Subcutaneous adipose tissue (tissue), 4 donors: Measurements from ENCODE around the gene ANKFN1. TPM values are rescaled to one million over a fixed set of nuclear protein-coding genes. Genes with fewer than 3 reads are reported as not detected.

Experiments
- total RNA-seq, 4 donors: library from RNA; depleted of rRNA; stranded (reverse); fragments of >200 nt; gene quantifications; one replicate each; pipeline ENCODE4 v1.1.0, GENCODE V29; 2016
- TF ChIP-seq, protein P1 (sequence below): fragments of 450-650 bp; IDR thresholded peaks from one replicate; pipeline ENCODE4 v1.5.1; 2016; ENCODE audit warnings: low read depth, mild to moderate bottlenecking, control low read depth, antibody characterized with exemption, moderate library complexity

The ANKFN1 gene
- total RNA-seq, 4 donors from 2014 or later: 2.9 to 15.5 (median 5.3) TPM; not detected in 1

- TF ChIP-seq, protein P1, sequence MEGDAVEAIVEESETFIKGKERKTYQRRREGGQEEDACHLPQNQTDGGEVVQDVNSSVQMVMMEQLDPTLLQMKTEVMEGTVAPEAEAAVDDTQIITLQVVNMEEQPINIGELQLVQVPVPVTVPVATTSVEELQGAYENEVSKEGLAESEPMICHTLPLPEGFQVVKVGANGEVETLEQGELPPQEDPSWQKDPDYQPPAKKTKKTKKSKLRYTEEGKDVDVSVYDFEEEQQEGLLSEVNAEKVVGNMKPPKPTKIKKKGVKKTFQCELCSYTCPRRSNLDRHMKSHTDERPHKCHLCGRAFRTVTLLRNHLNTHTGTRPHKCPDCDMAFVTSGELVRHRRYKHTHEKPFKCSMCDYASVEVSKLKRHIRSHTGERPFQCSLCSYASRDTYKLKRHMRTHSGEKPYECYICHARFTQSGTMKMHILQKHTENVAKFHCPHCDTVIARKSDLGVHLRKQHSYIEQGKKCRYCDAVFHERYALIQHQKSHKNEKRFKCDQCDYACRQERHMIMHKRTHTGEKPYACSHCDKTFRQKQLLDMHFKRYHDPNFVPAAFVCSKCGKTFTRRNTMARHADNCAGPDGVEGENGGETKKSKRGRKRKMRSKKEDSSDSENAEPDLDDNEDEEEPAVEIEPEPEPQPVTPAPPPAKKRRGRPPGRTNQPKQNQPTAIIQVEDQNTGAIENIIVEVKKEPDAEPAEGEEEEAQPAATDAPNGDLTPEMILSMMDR: no peak
Observed at GRCh38 chr17:56119191-56119590, 34.1 kb upstream of the ANKFN1 start.

- TF ChIP-seq, protein P1: no peak
Observed at GRCh38 chr17:56119936-56120335, 33.3 kb upstream of the ANKFN1 start.

DNA sequence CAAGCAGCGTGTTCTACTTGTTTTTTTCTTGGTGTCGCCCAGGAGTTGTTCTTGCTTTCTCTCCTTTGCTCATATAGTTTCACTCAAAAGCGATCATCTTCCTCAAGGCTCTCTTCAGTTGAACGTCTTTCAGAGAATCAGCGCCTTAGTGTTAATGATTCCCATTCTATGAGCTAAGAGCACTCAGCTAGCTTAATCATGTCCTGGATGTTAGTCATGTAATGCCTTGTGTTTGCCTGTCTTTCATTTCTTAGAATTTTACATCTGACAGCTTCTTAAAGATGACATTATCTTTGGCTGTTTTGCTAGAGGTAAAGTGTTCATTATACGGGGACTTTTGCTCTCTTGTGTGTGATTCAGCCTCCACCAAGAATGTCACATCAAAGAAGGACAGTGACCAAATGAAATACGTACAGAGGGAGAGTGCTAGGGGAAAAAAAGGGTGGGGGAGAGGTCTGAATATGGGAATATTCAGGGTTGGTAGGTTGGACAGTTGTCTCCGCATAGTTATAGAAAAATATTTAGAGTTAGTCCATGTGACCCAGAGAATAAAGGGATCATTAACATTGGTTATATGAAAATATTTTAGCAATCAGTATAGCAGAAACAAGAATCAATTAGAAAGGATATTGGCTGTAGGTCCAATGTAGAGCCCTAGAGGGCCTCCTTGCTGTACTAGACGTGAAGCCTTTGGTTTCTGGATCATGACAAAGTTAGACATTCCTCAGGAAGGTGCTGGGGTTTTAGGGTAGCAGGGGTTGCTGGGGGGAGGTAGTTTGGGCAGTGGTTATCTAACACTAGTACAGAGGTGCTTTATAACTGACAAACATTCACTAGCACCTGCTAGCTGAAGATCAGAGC lies 31.9 kb upstream of the ANKFN1 start:
- TF ChIP-seq, protein P1: no peak

GRCh38 chr17:56125830-56126819 lies 27.1 kb upstream of the ANKFN1 start:
- TF ChIP-seq, protein P1: no peak

GRCh38 chr17:56130026-56130425 lies 23.2 kb upstream of the ANKFN1 start:
- TF ChIP-seq, protein P1: no peak

GRCh38 chr17:56130631-56131030 lies 22.6 kb upstream of the ANKFN1 start:
- TF ChIP-seq, protein P1: no peak

DNA sequence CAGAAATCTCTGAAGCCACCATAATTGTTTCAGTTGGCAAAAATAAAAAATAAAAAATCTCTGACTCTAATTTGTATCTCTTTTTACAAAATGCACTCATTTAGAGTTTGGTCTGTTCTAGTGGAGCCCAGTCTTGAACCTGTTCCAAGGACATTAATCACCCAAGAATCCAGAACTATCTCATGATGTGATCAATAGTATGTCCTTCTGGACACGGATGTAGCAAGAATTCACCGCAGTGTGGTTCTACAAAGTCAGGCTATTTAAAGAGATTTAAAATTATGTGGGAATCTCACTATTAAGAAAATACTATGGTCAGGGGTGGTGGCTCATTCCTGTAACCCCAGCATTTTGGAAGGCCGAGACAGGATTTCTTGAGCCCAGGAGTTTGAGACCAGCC lies 21.8 kb upstream of the ANKFN1 start:
- TF ChIP-seq, protein P1: no peak
